GM13977 (cell line): Measurements from ENCODE around the gene NIM1K.

Experiments used
- DNase-seq: peaks from one replicate; pipeline ENCODE4 v3.0.0; 2012; ENCODE audit warnings: low spot score
- CTCF ChIP-seq: IDR thresholded peaks from 2 replicates; pipeline ENCODE4 v1.5.1; 2012; ENCODE audit warnings: mild to moderate bottlenecking, control low read depth; ENCODE audit not compliant: insufficient read depth; ENCODE audit errors: extremely low read depth, missing control alignments
- in situ Hi-C: fragments of 300-500 bp; cut with MboI; formaldehyde crosslinking; loops from one replicate; pipeline ENCODE4 v1.12.0; 2022; ENCODE audit warnings: low sequenced_read_pairs, low pct_unique_long_range_greater_than_20kb, mixed read lengths, inconsistent platforms; ENCODE audit not compliant: unreplicated experiment

Gene NIM1K

GRCh38 chr5:43204958-43205357 lies 12.9 kb downstream of the NIM1K start:
- TF ChIP-seq CTCF: no peak
- in situ Hi-C loops: no loop called here
- no peak for DNase-seq

GRCh38 chr5:43207601-43208000 lies 15.6 kb downstream of the NIM1K start:
- no peak for TF ChIP-seq CTCF
- no peak for DNase-seq
- in situ Hi-C loops: no loop called here

GRCh38 chr5:43208658-43209057 lies 16.6 kb downstream of the NIM1K start:
- no peak for TF ChIP-seq CTCF
- no peak for DNase-seq
- in situ Hi-C loops: no loop called here

- no peak for TF ChIP-seq CTCF
- in situ Hi-C loops: no loop called here
- no peak for DNase-seq
Measured at GRCh38 chr5:43209060-43209459, 17.0 kb downstream of the NIM1K start.

GRCh38 chr5:43209833-43210232 lies 17.8 kb downstream of the NIM1K start:
- no peak for TF ChIP-seq CTCF
- in situ Hi-C loops: no loop called here
- no peak for DNase-seq

- TF ChIP-seq CTCF: no peak
- DNase-seq: no peak
- in situ Hi-C loops: no loop called here
Measured at GRCh38 chr5:43210570-43210969, 18.5 kb downstream of the NIM1K start.

GRCh38 chr5:43213951-43214350 lies 21.9 kb downstream of the NIM1K start:
- no peak for DNase-seq
- TF ChIP-seq CTCF: no peak
- in situ Hi-C loops: no loop called here
